ENCODE results near the gene GOSR2.
"Not testable (repeated sequence)": the region's sequence is repeated elsewhere in the genome, so short reads cannot be mapped to it uniquely, and the experiment has no call there.

Gene GOSR2

GRCh38 chr17:46964315-46965265, 41.6 kb downstream of the GOSR2 start:
- DNase-seq (ENCODE audit: low spot score) = no peak

- DNase-seq (ENCODE audit: low spot score) = no peak
These were observed 45.4 kb downstream of the GOSR2 start for GRCh38 chr17:46968224-46968834.

- no peak for DNase-seq (ENCODE audit: low spot score)
These were observed 45.9 kb downstream of the GOSR2 start for GRCh38 chr17:46968896-46969295.

GRCh38 chr17:46971647-46972300, 48.8 kb downstream of the GOSR2 start:
- no peak for DNase-seq (ENCODE audit: low spot score)

GRCh38 chr17:46972346-46972745, 49.4 kb downstream of the GOSR2 start:
- no peak for DNase-seq (ENCODE audit: low spot score)

- no peak for DNase-seq (ENCODE audit: low spot score)
These were observed 51.1 kb downstream of the GOSR2 start for GRCh38 chr17:46974086-46974485.

- no peak for DNase-seq (ENCODE audit: low spot score)
These were observed 52.3 kb downstream of the GOSR2 start for GRCh38 chr17:46975287-46975686.

GRCh38 chr17:46976626-46977270, 53.8 kb downstream of the GOSR2 start:
- no peak for DNase-seq (ENCODE audit: low spot score)

- DNase-seq (ENCODE audit: low spot score) = no peak
These were observed 54.4 kb downstream of the GOSR2 start for GRCh38 chr17:46977348-46977747.

GRCh38 chr17:46977750-46978488, 55.0 kb downstream of the GOSR2 start:
- DNase-seq (ENCODE audit: low spot score) = no peak

- no peak for DNase-seq (ENCODE audit: low spot score)
These were observed 55.7 kb downstream of the GOSR2 start for GRCh38 chr17:46978489-46979146.

- peak; percentile 35 for DNase-seq (ENCODE audit: low spot score)
These were observed 56.3 kb downstream of the GOSR2 start, which contains the start of gene RPRML for GRCh38 chr17:46979147-46979863. Gene RPRML (minus strand): TSS chr17:46979253. CDS start chr17:46979007, 246 bp downstream.

GRCh38 chr17:46982577-46982976, 59.6 kb downstream of the GOSR2 start:
- no peak for DNase-seq (ENCODE audit: low spot score)

- no peak for DNase-seq (ENCODE audit: low spot score)
These were observed 60.8 kb downstream of the GOSR2 start for GRCh38 chr17:46983782-46984181.

GRCh38 chr17:46984341-46984740, 61.4 kb downstream of the GOSR2 start:
- DNase-seq (ENCODE audit: low spot score) = no peak

- DNase-seq (ENCODE audit: low spot score) = no peak
These were observed 61.9 kb downstream of the GOSR2 start for GRCh38 chr17:46984892-46985291.

- DNase-seq (ENCODE audit: low spot score) = no peak
These were observed 63.4 kb downstream of the GOSR2 start for GRCh38 chr17:46986366-46986765.

- DNase-seq (ENCODE audit: low spot score) = not testable (repeated sequence)
These were observed 65.0 kb downstream of the GOSR2 start for GRCh38 chr17:46987927-46988326.

GRCh38 chr17:46989637-46990431, 66.9 kb downstream of the GOSR2 start:
- no peak for DNase-seq (ENCODE audit: low spot score)

All from Ammon's horn (tissue), 1 donor.